Measurements from ENCODE around the gene EDC3. TPM values are rescaled to one million over a fixed set of nuclear protein-coding genes. Genes with fewer than 3 reads are reported as not detected.

Gene EDC3
- total RNA-seq, 2 donors from 2014 or later: 20.6 to 36.8 TPM

DNA sequence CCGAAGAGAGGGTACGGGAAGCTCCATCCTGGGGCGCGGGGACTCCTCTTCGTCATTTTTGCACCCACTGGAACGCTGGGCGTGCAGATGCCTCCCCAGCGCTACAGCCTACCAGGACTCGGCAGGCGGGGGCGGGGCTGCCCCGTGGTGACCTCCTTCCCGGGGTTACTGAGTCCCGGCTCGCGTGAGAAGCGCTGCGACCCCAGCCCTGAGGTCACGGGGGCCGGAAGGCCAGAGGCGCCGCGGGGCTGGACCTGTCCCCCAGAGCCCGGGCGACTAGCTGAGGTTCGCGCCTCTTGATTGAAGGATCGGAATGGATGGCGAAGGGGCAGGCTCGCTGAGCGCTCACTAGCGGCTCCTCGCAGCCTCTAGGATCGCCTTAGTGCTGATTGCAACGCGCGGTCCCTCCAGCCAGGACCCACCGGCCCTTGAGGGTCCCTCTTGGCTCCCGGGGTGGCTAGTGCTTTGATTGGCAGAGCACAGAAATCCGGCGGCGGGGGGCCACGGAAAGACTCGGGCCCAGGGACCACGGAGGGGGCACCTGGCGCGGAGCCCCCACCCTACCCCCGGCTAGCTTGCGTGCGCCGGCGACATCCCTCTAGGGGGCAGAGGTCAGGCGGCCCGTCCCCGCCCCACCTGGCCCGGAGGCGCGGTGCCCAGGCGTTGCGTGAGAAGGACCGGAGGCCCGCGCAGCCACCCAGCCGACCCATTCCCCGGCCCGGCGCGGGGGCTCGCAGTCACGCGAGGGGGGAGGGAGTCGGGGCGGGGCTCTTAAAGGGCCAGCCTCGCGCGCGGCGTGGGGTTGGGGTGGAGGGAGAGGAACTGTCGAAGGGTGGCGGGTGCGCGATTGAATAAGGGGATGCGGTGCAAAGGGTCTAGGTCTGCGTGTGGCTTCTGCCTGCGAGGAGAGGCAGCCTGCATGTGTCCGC lies 30.3 kb upstream of the EDC3 start:
- no peaks in the 10 kb centered on the region for H3K36me3 ChIP-seq
- no peak overlapping the region for H3K27ac ChIP-seq

DNA sequence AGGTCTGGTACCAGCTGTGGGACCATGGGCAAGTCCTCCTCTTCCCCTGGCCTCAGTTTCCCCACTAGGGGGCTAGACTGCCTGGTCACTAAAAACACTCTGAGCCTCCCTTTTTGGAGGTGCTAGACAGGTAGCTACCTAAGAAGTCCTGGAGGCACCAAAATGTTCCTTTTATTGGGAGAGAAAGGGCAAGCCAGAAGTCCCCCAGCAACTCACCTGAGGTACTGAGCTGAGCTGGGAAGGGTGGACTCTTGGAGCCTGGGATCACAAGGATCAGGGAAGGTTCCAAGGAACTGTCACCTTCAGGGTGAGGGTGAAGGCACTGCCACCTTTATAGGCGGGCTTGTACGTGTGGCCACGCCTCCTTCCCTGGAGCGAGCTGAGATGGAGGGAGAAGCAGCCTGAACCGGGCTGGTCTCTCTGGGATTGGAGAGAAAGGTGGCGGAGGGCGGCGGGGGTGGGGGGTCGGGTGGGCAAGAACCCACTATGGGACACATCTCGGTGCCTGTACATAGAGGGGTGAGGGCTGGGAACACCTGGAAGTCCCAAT lies 29.5 kb upstream of the EDC3 start, which contains the start of gene CYP1A1:
Gene CYP1A1 (minus strand): TSS at position 304 of the 550 bp plus-strand sequence. CDS start 2,431 bp downstream, outside the sequence.
- no peak for DNase-seq (ENCODE audit: low spot score)
- H3K27me3 ChIP-seq (replicated peaks; ENCODE audit: insufficient read depth): peaks cover 4% of the 10 kb centered on the region

More for the DNA sequence above, 30.3 kb upstream of the EDC3 start:
- WGBS: under 1% methylated on average over 59 of the region's 86 CpGs
- Histone ChIP-seq H3K9me3 (no peaks in the 10 kb centered on the region), H3K4me1 (replicated peaks) (no peaks in the 10 kb centered on the region), H3K4me3 (peak overlapping the region; percentile 37 to 39), H3K27me3 (replicated peaks; ENCODE audit: insufficient read depth) (peaks cover 4% of the 10 kb centered on the region)
- TF ChIP-seq POLR2AphosphoS5 (IDR thresholded peaks at IDR 0.05) (no peak), POLR2A (IDR thresholded peaks at IDR 0.05) (no peak)
- TF ChIP-seq, protein P1, sequence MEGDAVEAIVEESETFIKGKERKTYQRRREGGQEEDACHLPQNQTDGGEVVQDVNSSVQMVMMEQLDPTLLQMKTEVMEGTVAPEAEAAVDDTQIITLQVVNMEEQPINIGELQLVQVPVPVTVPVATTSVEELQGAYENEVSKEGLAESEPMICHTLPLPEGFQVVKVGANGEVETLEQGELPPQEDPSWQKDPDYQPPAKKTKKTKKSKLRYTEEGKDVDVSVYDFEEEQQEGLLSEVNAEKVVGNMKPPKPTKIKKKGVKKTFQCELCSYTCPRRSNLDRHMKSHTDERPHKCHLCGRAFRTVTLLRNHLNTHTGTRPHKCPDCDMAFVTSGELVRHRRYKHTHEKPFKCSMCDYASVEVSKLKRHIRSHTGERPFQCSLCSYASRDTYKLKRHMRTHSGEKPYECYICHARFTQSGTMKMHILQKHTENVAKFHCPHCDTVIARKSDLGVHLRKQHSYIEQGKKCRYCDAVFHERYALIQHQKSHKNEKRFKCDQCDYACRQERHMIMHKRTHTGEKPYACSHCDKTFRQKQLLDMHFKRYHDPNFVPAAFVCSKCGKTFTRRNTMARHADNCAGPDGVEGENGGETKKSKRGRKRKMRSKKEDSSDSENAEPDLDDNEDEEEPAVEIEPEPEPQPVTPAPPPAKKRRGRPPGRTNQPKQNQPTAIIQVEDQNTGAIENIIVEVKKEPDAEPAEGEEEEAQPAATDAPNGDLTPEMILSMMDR (IDR thresholded peaks at IDR 0.05): no peak
- no peak for DNase-seq (ENCODE audit: low spot score)
- intact Hi-C loops (cut with DNase I): no loop called here

DNA sequence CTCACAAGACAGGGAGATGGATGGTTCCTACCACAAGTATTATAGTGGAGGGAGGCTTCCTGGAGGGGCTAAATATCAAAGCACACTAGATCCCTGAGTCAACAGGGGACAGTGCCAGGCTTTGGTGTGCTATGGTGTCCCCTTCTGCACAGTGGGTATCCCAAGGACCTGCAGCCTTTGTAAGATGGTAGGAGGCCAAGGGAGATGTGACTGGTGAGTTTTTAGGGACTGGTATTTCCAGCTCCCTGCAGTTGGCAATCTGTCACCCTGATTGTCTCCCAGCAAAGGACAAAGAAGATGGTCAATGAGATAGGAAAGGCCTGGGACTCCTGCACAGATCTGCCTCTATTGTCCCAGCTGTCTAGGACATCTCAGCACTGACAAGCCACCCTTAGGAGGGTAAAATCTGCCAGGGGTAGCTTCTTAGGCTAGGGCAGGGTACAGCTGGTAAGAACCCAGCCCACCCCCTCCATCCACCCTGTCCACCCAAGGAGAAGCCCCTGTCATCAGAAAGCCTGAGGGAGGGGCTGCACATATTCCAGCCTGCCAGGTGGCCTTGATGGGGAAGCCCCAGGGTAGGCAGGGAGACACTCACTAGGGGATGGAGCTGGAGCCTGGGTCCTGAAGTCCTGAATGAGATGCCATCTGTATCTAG lies 28.9 kb upstream of the EDC3 start:
- no peak overlapping the region for H3K27ac ChIP-seq
- DNase-seq (ENCODE audit: low spot score): no peak
- no peaks in the 10 kb centered on the region for H3K9me3 ChIP-seq
- TF ChIP-seq, protein P1 (IDR thresholded peaks at IDR 0.05): no peak
- TF ChIP-seq POLR2AphosphoS5 (IDR thresholded peaks at IDR 0.05) (no peak), POLR2A (IDR thresholded peaks at IDR 0.05) (no peak)
- H3K36me3 ChIP-seq: no peaks in the 10 kb centered on the region
- H3K4me3 ChIP-seq: no peak overlapping the region
- H3K4me1 ChIP-seq (replicated peaks): no peaks in the 10 kb centered on the region
- peaks cover 4% of the 10 kb centered on the region for H3K27me3 ChIP-seq (replicated peaks; ENCODE audit: insufficient read depth)
- intact Hi-C loops (cut with DNase I): no loop called here

More for the DNA sequence above, 29.5 kb upstream of the EDC3 start, which contains the start of gene CYP1A1:
- TF ChIP-seq, protein P1 (IDR thresholded peaks at IDR 0.05): no peak
- TF ChIP-seq POLR2A (IDR thresholded peaks at IDR 0.05): no peak
- no peak for TF ChIP-seq POLR2AphosphoS5 (IDR thresholded peaks at IDR 0.05)
- intact Hi-C loops (cut with DNase I): no loop called here
- H3K9me3 ChIP-seq: no peaks in the 10 kb centered on the region
- H3K27ac ChIP-seq: no peak within 1 kb of the TSS
- 2% methylated on average over 9 of the region's 10 CpGs for WGBS
- H3K4me3 ChIP-seq: peak within 1 kb of the TSS; percentile 37 to 39
- no peaks in the 10 kb centered on the region for H3K4me1 ChIP-seq (replicated peaks)
- no peaks in the 10 kb centered on the region for H3K36me3 ChIP-seq

DNA sequence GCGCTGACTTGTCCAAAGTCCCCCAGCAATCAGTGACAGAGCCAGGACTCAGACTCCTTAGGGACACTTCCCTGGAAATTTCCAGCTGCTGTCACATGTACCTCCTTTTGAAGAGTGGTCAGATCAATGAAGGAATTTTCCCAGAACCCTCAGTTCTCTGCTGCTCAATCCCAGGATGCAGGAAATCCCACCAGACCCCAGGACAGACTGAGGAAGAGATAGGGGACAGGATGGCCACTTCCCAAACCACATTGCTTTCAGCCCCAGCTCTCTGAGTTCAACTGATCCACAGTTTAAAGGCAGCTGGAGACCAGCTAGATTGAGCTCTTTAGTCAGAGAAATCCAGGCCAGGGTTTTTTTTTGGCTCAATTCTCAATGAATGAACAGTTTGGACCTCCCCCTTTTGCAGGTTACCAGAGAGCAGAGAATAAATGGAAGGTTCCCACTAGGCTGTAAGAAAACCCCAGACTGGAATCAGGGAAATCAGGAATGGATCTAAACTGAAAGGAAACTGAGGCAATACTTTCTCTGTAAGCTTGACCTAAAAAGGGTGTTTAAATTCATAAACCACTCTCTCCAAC lies 28.0 kb upstream of the EDC3 start:
- TF ChIP-seq, protein P1 (IDR thresholded peaks at IDR 0.05): no peak
- TF ChIP-seq POLR2AphosphoS5 (IDR thresholded peaks at IDR 0.05): peak; percentile 63
- no peak for DNase-seq (ENCODE audit: low spot score)
- WGBS: 89% methylated on average over 1 of the region's 1 CpG

More for the DNA sequence above, 28.0 kb upstream of the EDC3 start:
- no peaks in the 10 kb centered on the region for H3K9me3 ChIP-seq
- peaks cover 4% of the 10 kb centered on the region for H3K27me3 ChIP-seq (replicated peaks; ENCODE audit: insufficient read depth)
- H3K36me3 ChIP-seq: no peaks in the 10 kb centered on the region
- no peaks in the 10 kb centered on the region for H3K4me1 ChIP-seq (replicated peaks)
- H3K4me3 ChIP-seq: no peak overlapping the region
- intact Hi-C loops (cut with DNase I): no loop called here
- no peak overlapping the region for H3K27ac ChIP-seq

Data from prostate gland (tissue), 2 donors.